GM23248 (cell line): ENCODE measurements around the gene FPR3.

Source experiments
- EZH2 ChIP-seq: fragments of 200-600 bp; sonication (generic); IDR thresholded peaks from 2 replicates; pipeline ENCODE4 v1.6.1; 2018; ENCODE audit warnings: antibody characterized with exemption, mild to moderate bottlenecking; ENCODE audit not compliant: insufficient read depth, poor library complexity, severe bottlenecking
- EZH2phosphoT487 ChIP-seq: fragments of 200-600 bp; sonication (generic); IDR thresholded peaks from 2 replicates; pipeline ENCODE4 v1.6.1; 2018; ENCODE audit warnings: antibody characterized with exemption, moderate library complexity, mild to moderate bottlenecking, low read depth; ENCODE audit not compliant: insufficient read depth

DNA sequence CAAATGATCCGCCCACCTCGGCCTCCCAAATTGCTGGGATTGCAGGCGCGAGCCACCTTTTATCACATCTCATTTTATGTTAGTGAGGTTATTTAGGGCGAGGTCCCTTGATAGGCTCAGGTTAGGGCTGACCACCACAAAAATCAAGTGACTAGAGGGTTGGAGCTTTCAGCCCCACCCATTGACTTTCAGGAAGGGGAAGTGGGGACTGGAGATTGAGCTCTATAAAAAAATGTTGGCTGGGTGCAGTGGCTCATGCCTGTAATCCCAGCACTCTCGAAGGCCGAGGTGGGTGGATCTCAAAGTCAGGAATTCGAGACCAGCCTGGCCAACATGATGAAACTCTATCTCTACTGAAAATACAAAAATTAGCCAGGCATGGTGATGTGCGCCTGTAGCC lies 20.1 kb downstream of the FPR3 start:
- TF ChIP-seq EZH2 (no peak), EZH2phosphoT487 (no peak)
